Heart left ventricle (tissue), 16 donors: ENCODE data around the gene BDP1. TPM values are rescaled to one million over a fixed set of nuclear protein-coding genes. Genes with fewer than 3 reads are reported as not detected.
"Not testable (repeated sequence)": the region's sequence is repeated elsewhere in the genome, so short reads cannot be mapped to it uniquely, and the experiment has no call there.

Experiments
- ATAC-seq, 4 donors: fragments of 200-7000 bp; cut with Tn5 transposase; one replicate each; pipeline ENCODE4 v1.9.1; 2020 to 2022; ENCODE audit warnings: moderate library complexity in 4 of 4, mild to moderate bottlenecking in 3 of 4, moderate number of reproducible peaks in 1 of 4
- DNase-seq, 5 donors: peaks; one replicate each; pipeline ENCODE4 v3.0.0-alpha.2; 2020
- H3K27ac ChIP-seq, 12 donors: fragments of 200-600 bp; sonication (generic) in 4 of 12; one replicate each; pipeline versions ENCODE4 v1.5.0 to v1.8.0; 2016 to 2022; ENCODE audit warnings: mild to moderate bottlenecking in 2 of 12
- H3K27me3 ChIP-seq, 9 donors: fragments of 200-600 bp; sonication (generic) in 2 of 9; one replicate each; pipeline versions ENCODE4 v1.5.1 to v1.8.0; 2016 to 2022; ENCODE audit warnings: mild to moderate bottlenecking in 3 of 9
- H3K36me3 ChIP-seq, 9 donors: fragments of 200-600 bp; sonication (generic) in 2 of 9; one replicate each; pipeline versions ENCODE4 v1.5.0 to v1.8.0; 2018 to 2022; ENCODE audit warnings: mild to moderate bottlenecking in 2 of 9
- H3K4me1 ChIP-seq, 12 donors: fragments of 200-600 bp; sonication (generic) in 4 of 12; one replicate each; pipeline versions ENCODE4 v1.5.0 to v1.8.0; 2016 to 2022; ENCODE audit warnings: mild to moderate bottlenecking in 3 of 12
- H3K4me3 ChIP-seq, 12 donors: fragments of 200-600 bp; sonication (generic) in 4 of 12; one replicate each; pipeline versions ENCODE4 v1.5.0 to v1.8.0; 2017 to 2022; ENCODE audit warnings: mild to moderate bottlenecking in 9 of 12, moderate library complexity in 4 of 12
- H3K9me3 ChIP-seq, 12 donors: fragments of 200-600 bp; sonication (generic) in 4 of 12; one replicate each; pipeline versions ENCODE4 v1.5.0 to v1.8.0; 2016 to 2022; ENCODE audit warnings: mild to moderate bottlenecking in 1 of 12
- CTCF ChIP-seq, 12 donors: fragments of 200-600 bp; sonication (generic) in 4 of 12; IDR thresholded peaks; one replicate each; pipeline versions ENCODE4 v1.5.0 to v1.8.0; 2018 to 2022; ENCODE audit warnings: antibody characterized with exemption in 12 of 12, mild to moderate bottlenecking in 5 of 12
- WGBS, 4 donors: extraction: QIAGEN DNeasy Blood & Tissue Kit in 2 of 4; methylation state at CpG; one replicate each; pipeline versions ENCODE4 v1.1.5 to v1.1.7; 2013 to 2018; 5-methylcytosine and 5-hydroxymethylcytosine counted together
- intact Hi-C, 10 donors: fragments of 100-400 bp; cut with DNase I; formaldehyde crosslinking; loops; one replicate each; pipeline versions ENCODE4 v1.11.1 to v1.14.2; 2022
- polyA plus RNA-seq, 2 donors: library from polyadenylated mRNA; stranded (reverse); fragments of 200-250 nt; gene quantifications; one replicate each; pipeline ENCODE4 v1.2.3, GENCODE V29; 2013
- total RNA-seq, 9 donors: library from RNA; depleted of rRNA in 2 of 9; stranded (reverse); fragments of >200 nt in 2 of 9; fragmentation: NEBNext Ultra II Directional in 3 of 9; extraction: Animal tissue kit (Norgen Biotek cat#: 25700) in 3 of 9; gene quantifications; one replicate each; pipeline versions ENCODE4 v1.1.0 to v1.2.4, GENCODE V29; 2016 to 2023
- donor health status: ischemic (EF 13 %, LVEDD 7.1; RV severe dilation, severe dysfunction).
- donor health status: healthy with polysubstance abuse.
- donor health status: DM: no; HTN: yes; CAD: no.
- donor health status: DM: no; HTN: no; CAD: no.
- donor health status: ischemic (EF 25% LVEDD 6.9; RV normal size, moderate dysfunction).
- donor health status: ischemic (EF 25% LVEDD 5.7; RV mildly dilated, moderate dysfunction).
- donor health status: healthy.
- donor health status: DM: yes; HTN: yes; CAD: no.
- donor health status: ischemic (EF 35%, LVEDD 5.7; RV mildly dilated, moderate dysfunction).
- donor health status: nonischemic (EF 11% LVEDD 7.7; RV severe dilation, severe dysfunction).
- donor health status: DM: yes; HTN: yes; CAD: no.
- donor health status: PGD.
- donor health status: ischemic (EF 29% LVEDD 5.4; RV normal size, mild dysfunction).
- donor health status: nonischemic (EF 23%, LVEDD 6.1; RV moderate dilation, normal function).

BDP1 gene
- total and polyA plus RNA-seq, 11 donors, result 9.9 to 18.3 (median 16.6) TPM

DNA sequence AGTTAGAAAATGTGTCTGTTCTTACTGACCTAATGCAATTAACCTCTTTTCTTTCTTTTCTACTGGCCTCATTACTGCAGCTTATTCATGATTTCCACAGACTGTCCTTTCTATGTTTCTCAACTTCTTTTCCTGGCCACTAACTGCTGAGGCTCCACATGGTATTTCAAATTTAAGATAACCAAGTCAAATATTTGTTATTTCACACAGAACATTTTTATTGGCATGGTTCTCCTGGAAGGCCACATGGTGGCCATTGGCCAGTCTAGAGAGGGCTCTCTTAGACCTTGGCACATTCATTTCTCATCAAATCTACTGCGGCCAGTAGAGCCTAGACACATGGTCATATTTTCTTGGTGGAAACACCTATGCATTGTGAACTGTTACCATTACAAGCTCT, 13.9 kb upstream of the BDP1 start:
- H3K36me3 ChIP-seq, H3K4me3 ChIP-seq, DNase-seq, H3K27ac ChIP-seq, H3K4me1 ChIP-seq, H3K9me3 ChIP-seq, ATAC-seq, intact Hi-C loops: not testable (repeated sequence)
- peaks cover 0 to 35% (median 3%) of the 10 kb centered on the region in 9 donors for H3K27me3 ChIP-seq
- 84 to 98% (median 96%) methylated on average over 1 of the region's 1 CpG for WGBS, 4 donors

- H3K9me3 ChIP-seq, result not testable (repeated sequence)
These were observed 11.6 kb upstream of the BDP1 start for GRCh38 chr5:71443891-71444290.

GRCh38 chr5:71445015-71445414, 10.4 kb upstream of the BDP1 start:
- intact Hi-C loops, H3K9me3 ChIP-seq, H3K4me3 ChIP-seq, H3K27ac ChIP-seq, ATAC-seq, H3K36me3 ChIP-seq, H3K4me1 ChIP-seq, DNase-seq: not testable (repeated sequence)
- WGBS, 4 donors, result 71 to 78% (median 75%) methylated on average over 1 of the region's 1 CpG
- H3K27me3 ChIP-seq, result peaks cover 0 to 51% (median 4%) of the 10 kb centered on the region in 9 donors

More at GRCh38 chr5:71443891-71444290, 11.6 kb upstream of the BDP1 start:
- WGBS, 4 donors, result 63 to 72% (median 67%) methylated on average over 4 of the region's 4 CpGs
- H3K27me3 ChIP-seq, result peaks cover 0 to 44% (median under 1%) of the 10 kb centered on the region in 9 donors
- H3K4me3 ChIP-seq, H3K4me1 ChIP-seq, H3K36me3 ChIP-seq, ATAC-seq, DNase-seq, H3K27ac ChIP-seq, intact Hi-C loops: not testable (repeated sequence)

- WGBS, 4 donors, result 3 to 9% (median 5%) methylated on average over 7 to 18 of the region's 20 CpGs
- H3K36me3 ChIP-seq, H3K9me3 ChIP-seq, H3K4me1 ChIP-seq, intact Hi-C loops, DNase-seq, H3K27ac ChIP-seq: not testable (repeated sequence)
- Histone ChIP-seq H3K27me3 (peaks cover 0 to 57% (median 4%) of the 10 kb centered on the region in 9 donors), H3K4me3 (peak overlapping the region in 5 of 12 donors; percentile 2 to 28 (median 20))
- peak in 2 of 4 donors; percentile 49 to 66 for ATAC-seq
These were observed 9.8 kb upstream of the BDP1 start for GRCh38 chr5:71445523-71446152.

GRCh38 chr5:71446540-71447216, 8.8 kb upstream of the BDP1 start:
- H3K27me3 ChIP-seq, result peaks cover 0 to 55% (median 4%) of the 10 kb centered on the region in 9 donors
- intact Hi-C loops, H3K4me3 ChIP-seq, H3K4me1 ChIP-seq, H3K9me3 ChIP-seq, H3K27ac ChIP-seq, DNase-seq, H3K36me3 ChIP-seq: not testable (repeated sequence)
- 59 to 72% (median 65%) methylated on average over 12 to 13 of the region's 13 CpGs for WGBS, 4 donors
- peak in 1 of 4 donors; percentile 25 for ATAC-seq

DNA sequence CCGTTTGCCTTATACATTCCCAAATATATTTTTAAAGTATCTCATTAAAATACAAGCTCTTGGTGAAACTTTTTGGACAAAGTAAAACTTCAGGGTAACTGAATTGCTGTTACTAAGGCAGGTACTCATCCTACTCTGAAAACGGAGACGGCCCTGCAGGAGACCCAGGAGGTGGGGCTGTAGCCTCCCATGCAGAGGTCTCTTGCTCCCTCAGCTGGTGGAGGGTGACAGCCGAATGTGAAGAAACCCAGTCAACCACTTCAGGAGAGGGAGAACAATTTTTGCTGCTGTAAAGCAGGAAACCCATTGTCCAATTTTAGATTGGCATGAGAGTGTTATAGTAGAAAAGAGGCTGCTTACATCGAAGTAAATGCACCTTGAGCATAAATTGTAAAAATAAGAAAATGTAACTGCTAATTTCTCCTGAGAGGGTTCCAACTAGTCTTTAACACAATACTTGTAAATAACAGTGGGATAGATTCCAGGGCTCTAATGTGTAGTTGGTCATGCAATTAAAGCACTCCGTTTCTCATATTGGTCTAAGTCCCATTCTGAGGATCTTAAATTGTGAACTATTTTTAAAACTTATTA, 8.1 kb upstream of the BDP1 start:
- peak; percentile 27 to 53 (median 37) for TF ChIP-seq CTCF (IDR thresholded peaks at IDR 0.05)
- H3K9me3 ChIP-seq, H3K36me3 ChIP-seq, intact Hi-C loops, H3K4me3 ChIP-seq, H3K4me1 ChIP-seq, H3K27ac ChIP-seq: not testable (repeated sequence)
- 0 to 2% (median 1%) methylated on average over 4 to 5 of the region's 6 CpGs for WGBS, 4 donors
- ATAC-seq (peak; percentile 89 to 97 (median 91)), DNase-seq (peak in 4 of 5 donors; percentile 16 to 55 (median 40))
- peaks cover 0 to 50% (median 4%) of the 10 kb centered on the region in 9 donors for H3K27me3 ChIP-seq
